Activated CD4-positive, alpha-beta memory T cell treated with anti-CD3 and anti-CD28 coated beads for 36 hours (primary cell): Measurements from ENCODE around the gene STRIP2. TPM values are rescaled to one million over a fixed set of nuclear protein-coding genes. Genes with fewer than 3 reads are reported as not detected.

Source experiments
- CTCF ChIA-PET: fragments of 350-600 bp; sonication (Branson Sonifier 250); formaldehyde crosslinking; loops from one replicate; lab custom pipeline; 2021; ENCODE audit warnings: antibody characterized with exemption, inconsistent platforms; lab: Charles Lee
- POLR2A ChIA-PET: fragments of 350-600 bp; sonication (Branson Sonifier 250); formaldehyde crosslinking; loops from one replicate; lab custom pipeline; 2021; ENCODE audit warnings: antibody characterized with exemption; lab: Charles Lee
- DNase-seq: peaks from one replicate; pipeline ENCODE4 v3.0.0-alpha.2; 2020
- H3K27ac Mint-ChIP-seq: one replicate; pipeline ENCODE4 v1.8.0; 2021; ENCODE audit warnings: mixed read lengths
- H3K27me3 Mint-ChIP-seq: one replicate; pipeline ENCODE4 v1.8.0; 2021; ENCODE audit warnings: mixed read lengths
- H3K36me3 Mint-ChIP-seq: one replicate; pipeline ENCODE4 v1.8.0; 2021; ENCODE audit warnings: mixed read lengths
- H3K4me1 Mint-ChIP-seq: one replicate; pipeline ENCODE4 v1.8.0; 2021; ENCODE audit warnings: low read depth, mixed read lengths
- H3K4me3 Mint-ChIP-seq: one replicate; pipeline ENCODE4 v1.8.0; 2021; ENCODE audit warnings: mild to moderate bottlenecking, mixed read lengths
- H3K9me3 Mint-ChIP-seq: one replicate; pipeline ENCODE4 v1.8.0; 2021; ENCODE audit warnings: mixed read lengths
- intact Hi-C: fragments of 100-400 bp; cut with micrococcal nuclease; formaldehyde crosslinking; loops from one replicate; pipeline ENCODE4 v1.15.1; 2023
- total RNA-seq, 2 experiments: library from RNA; stranded (reverse); gene quantifications; one replicate each; pipeline ENCODE4 v1.2.3, GENCODE V29; 2021

The STRIP2 gene
- total RNA-seq, 2 experiments from 2014 or later = 56.1 to 62.0 TPM

GRCh38 chr7:129457101-129457500 lies 22.9 kb downstream of the STRIP2 start:
- POLR2A ChIA-PET = no interaction called here
- Mint-ChIP-seq H3K36me3 (peaks cover 35% of the 10 kb centered on the region), H3K27me3 (no peaks in the 10 kb centered on the region), H3K4me1 (peaks cover 2% of the 10 kb centered on the region), H3K9me3 (no peaks in the 10 kb centered on the region), H3K4me3 (no peak overlapping the region), H3K27ac (no peak overlapping the region)
- intact Hi-C loops = no loop called here
- CTCF ChIA-PET = no interaction called here
- no peak for DNase-seq

- H3K27ac Mint-ChIP-seq = no peak overlapping the region
- H3K27me3 Mint-ChIP-seq = no peaks in the 10 kb centered on the region
- H3K4me1 Mint-ChIP-seq = no peaks in the 10 kb centered on the region
- DNase-seq = no peak
- H3K36me3 Mint-ChIP-seq = peaks cover 33% of the 10 kb centered on the region
- ChIA-PET CTCF (interaction anchor here (0.6 kb wide), 1 partner anchor 112 kb away, joined by 3 read pairs; no protein-coding TSS in a partner anchor), POLR2A (no interaction called here)
- no peaks in the 10 kb centered on the region for H3K9me3 Mint-ChIP-seq
- intact Hi-C loops = no loop called here
- no peak overlapping the region for H3K4me3 Mint-ChIP-seq
Observed at GRCh38 chr7:129458171-129458570, 23.9 kb downstream of the STRIP2 start.

GRCh38 chr7:129461809-129462208 lies 27.6 kb downstream of the STRIP2 start:
- POLR2A ChIA-PET = no interaction called here

GRCh38 chr7:129462420-129462819 lies 28.2 kb downstream of the STRIP2 start:
- ChIA-PET POLR2A (no interaction called here), CTCF (interaction anchor here (0.8 kb wide), 1 partner anchor 86 kb away, joined by 3 read pairs; no protein-coding TSS in a partner anchor)
- DNase-seq = no peak
- intact Hi-C loops = no loop called here
- Mint-ChIP-seq H3K4me3 (no peak overlapping the region), H3K27ac (no peak overlapping the region), H3K9me3 (no peaks in the 10 kb centered on the region), H3K36me3 (peaks cover 37% of the 10 kb centered on the region), H3K4me1 (no peaks in the 10 kb centered on the region), H3K27me3 (no peaks in the 10 kb centered on the region)

More at GRCh38 chr7:129461809-129462208, 27.6 kb downstream of the STRIP2 start:
- intact Hi-C loops = no loop called here
- Mint-ChIP-seq H3K27ac (no peak overlapping the region), H3K4me3 (no peak overlapping the region), H3K4me1 (no peaks in the 10 kb centered on the region), H3K27me3 (no peaks in the 10 kb centered on the region), H3K36me3 (peaks cover 35% of the 10 kb centered on the region), H3K9me3 (no peaks in the 10 kb centered on the region)
- CTCF ChIA-PET = interaction anchor here (0.8 to 1.1 kb wide), 2 partner anchors 10 to 86 kb away, joined by 3 read pairs; no protein-coding TSS in a partner anchor
- DNase-seq = no peak

- POLR2A ChIA-PET = interaction anchor here (1.2 kb wide), 1 partner anchor 26 kb away, joined by 4 read pairs; no protein-coding TSS in a partner anchor
- H3K27me3 Mint-ChIP-seq = no peaks in the 10 kb centered on the region
- CTCF ChIA-PET = interaction anchor here (1.6 kb wide), 1 partner anchor 97 kb away, joined by 6 read pairs; no protein-coding TSS in a partner anchor
- H3K27ac Mint-ChIP-seq = no peak overlapping the region
- intact Hi-C loops = no loop called here
- peaks cover 50% of the 10 kb centered on the region for H3K36me3 Mint-ChIP-seq
- no peaks in the 10 kb centered on the region for H3K4me1 Mint-ChIP-seq
- no peak overlapping the region for H3K4me3 Mint-ChIP-seq
- no peaks in the 10 kb centered on the region for H3K9me3 Mint-ChIP-seq
- no peak for DNase-seq
Observed at GRCh38 chr7:129464194-129464593, 30.0 kb downstream of the STRIP2 start.

GRCh38 chr7:129465080-129465479 lies 30.8 kb downstream of the STRIP2 start:
- Mint-ChIP-seq H3K9me3 (no peaks in the 10 kb centered on the region), H3K4me1 (no peaks in the 10 kb centered on the region), H3K36me3 (peaks cover 54% of the 10 kb centered on the region), H3K27me3 (no peaks in the 10 kb centered on the region), H3K27ac (no peak overlapping the region), H3K4me3 (no peak overlapping the region)
- DNase-seq = no peak
- ChIA-PET CTCF (interaction anchor here (1.6 kb wide), 1 partner anchor 98 kb away, joined by 6 read pairs; no protein-coding TSS in a partner anchor), POLR2A (interaction anchor here (1.2 kb wide), 1 partner anchor 26 kb away, joined by 4 read pairs; no protein-coding TSS in a partner anchor)
- intact Hi-C loops = no loop called here

GRCh38 chr7:129466796-129467195 lies 32.6 kb downstream of the STRIP2 start:
- H3K27ac Mint-ChIP-seq = no peak overlapping the region
- POLR2A ChIA-PET = no interaction called here
- CTCF ChIA-PET = interaction anchor here (1.0 to 8.2 kb wide), 2 partner anchors 90 to 100 kb away, joined by 3 to 114 read pairs; no protein-coding TSS in a partner anchor
- H3K9me3 Mint-ChIP-seq = no peaks in the 10 kb centered on the region
- H3K27me3 Mint-ChIP-seq = no peaks in the 10 kb centered on the region
- DNase-seq = no peak
- peaks cover 65% of the 10 kb centered on the region for H3K36me3 Mint-ChIP-seq
- peaks cover 13% of the 10 kb centered on the region for H3K4me1 Mint-ChIP-seq
- no peak overlapping the region for H3K4me3 Mint-ChIP-seq
- intact Hi-C loops = no loop called here

GRCh38 chr7:129468087-129468486 lies 33.9 kb downstream of the STRIP2 start:
- Mint-ChIP-seq H3K9me3 (no peaks in the 10 kb centered on the region), H3K36me3 (peaks cover 63% of the 10 kb centered on the region), H3K4me1 (peaks cover 13% of the 10 kb centered on the region), H3K4me3 (no peak overlapping the region), H3K27me3 (no peaks in the 10 kb centered on the region), H3K27ac (no peak overlapping the region)
- intact Hi-C loops = no loop called here
- ChIA-PET POLR2A (no interaction called here), CTCF (interaction anchor here (1.0 to 8.2 kb wide), 2 partner anchors 28 to 101 kb away, joined by 4 to 114 read pairs; no protein-coding TSS in a partner anchor)
- no peak for DNase-seq

GRCh38 chr7:129468547-129468946 lies 34.3 kb downstream of the STRIP2 start:
- no peaks in the 10 kb centered on the region for H3K9me3 Mint-ChIP-seq
- ChIA-PET POLR2A (no interaction called here), CTCF (interaction anchor here (0.6 to 8.2 kb wide), 5 partner anchors 92 to 168 kb away, joined by 3 to 114 read pairs (median 4); no protein-coding TSS in a partner anchor)
- H3K27me3 Mint-ChIP-seq = no peaks in the 10 kb centered on the region
- no peak overlapping the region for H3K4me3 Mint-ChIP-seq
- no peak overlapping the region for H3K27ac Mint-ChIP-seq
- peaks cover 13% of the 10 kb centered on the region for H3K4me1 Mint-ChIP-seq
- peak; percentile 13 for DNase-seq
- intact Hi-C loops = no loop called here
- H3K36me3 Mint-ChIP-seq = peaks cover 60% of the 10 kb centered on the region

GRCh38 chr7:129469930-129470329 lies 35.7 kb downstream of the STRIP2 start:
- intact Hi-C loops = loop anchor here (5.0 to 10.0 kb wide), 2 partner anchors 245 to 357 kb away; partner anchors contain the start of gene AHCYL2
- no peak for DNase-seq
- Mint-ChIP-seq H3K4me3 (no peak overlapping the region), H3K9me3 (no peaks in the 10 kb centered on the region), H3K27me3 (no peaks in the 10 kb centered on the region), H3K4me1 (peaks cover 13% of the 10 kb centered on the region), H3K27ac (no peak overlapping the region), H3K36me3 (peaks cover 53% of the 10 kb centered on the region)
- ChIA-PET CTCF (interaction anchor here (1.0 to 8.2 kb wide), 7 partner anchors 36 to 138 kb away, joined by 3 to 114 read pairs (median 4); partner anchors contain the start of gene STRIP2), POLR2A (no interaction called here)

- no peak overlapping the region for H3K4me3 Mint-ChIP-seq
- ChIA-PET POLR2A (interaction anchor here (0.9 to 1.8 kb wide), 2 partner anchors 36 to 102 kb away, joined by 3 to 7 read pairs; partner anchors contain the start of gene STRIP2), CTCF (interaction anchor here (0.8 to 8.2 kb wide), 11 partner anchors 23 to 173 kb away, joined by 3 to 114 read pairs (median 4); partner anchors contain the start of gene STRIP2)
- peaks cover 53% of the 10 kb centered on the region for H3K36me3 Mint-ChIP-seq
- H3K27me3 Mint-ChIP-seq = no peaks in the 10 kb centered on the region
- no peak overlapping the region for H3K27ac Mint-ChIP-seq
- no peaks in the 10 kb centered on the region for H3K9me3 Mint-ChIP-seq
- H3K4me1 Mint-ChIP-seq = peaks cover 13% of the 10 kb centered on the region
- intact Hi-C loops = loop anchor here (5.0 to 10.0 kb wide), 2 partner anchors 246 to 357 kb away; partner anchors contain the start of gene AHCYL2
- no peak for DNase-seq
Observed at GRCh38 chr7:129470411-129470810, 36.2 kb downstream of the STRIP2 start.

GRCh38 chr7:129471402-129471827 lies 37.2 kb downstream of the STRIP2 start:
- POLR2A ChIA-PET = interaction anchor here (0.7 to 1.8 kb wide), 5 partner anchors 23 to 670 kb away, joined by 3 to 7 read pairs (median 3); partner anchors contain the start of gene STRIP2
- H3K9me3 Mint-ChIP-seq = no peaks in the 10 kb centered on the region

More at GRCh38 chr7:129471402-129471827, 37.2 kb downstream of the STRIP2 start:
- intact Hi-C loops = loop anchor here (1.0 to 10.0 kb wide), 3 partner anchors 32 to 356 kb away; partner anchors contain the start of gene AHCYL2
- Mint-ChIP-seq H3K27ac (peak overlapping the region; percentile 43), H3K4me3 (no peak overlapping the region), H3K4me1 (peaks cover 13% of the 10 kb centered on the region), H3K27me3 (no peaks in the 10 kb centered on the region), H3K36me3 (peaks cover 47% of the 10 kb centered on the region)
- no peak for DNase-seq
- CTCF ChIA-PET = interaction anchor here (0.7 to 8.2 kb wide), 32 partner anchors 8 to 540 kb away, joined by 3 to 114 read pairs (median 4); partner anchors contain the start of gene STRIP2
